HG02623 (cell line): ENCODE measurements around the gene IL21R.
"Not testable (repeated sequence)": the region's sequence is repeated elsewhere in the genome, so short reads cannot be mapped to it uniquely, and the experiment has no call there.

Experiments used
- ATAC-seq: cut with Tn5 transposase; IDR thresholded peaks from one replicate; pipeline ENCODE4 v1.9.1; 2021; ENCODE audit warnings: moderate library complexity; ENCODE audit not compliant: unreplicated experiment

Gene IL21R

DNA sequence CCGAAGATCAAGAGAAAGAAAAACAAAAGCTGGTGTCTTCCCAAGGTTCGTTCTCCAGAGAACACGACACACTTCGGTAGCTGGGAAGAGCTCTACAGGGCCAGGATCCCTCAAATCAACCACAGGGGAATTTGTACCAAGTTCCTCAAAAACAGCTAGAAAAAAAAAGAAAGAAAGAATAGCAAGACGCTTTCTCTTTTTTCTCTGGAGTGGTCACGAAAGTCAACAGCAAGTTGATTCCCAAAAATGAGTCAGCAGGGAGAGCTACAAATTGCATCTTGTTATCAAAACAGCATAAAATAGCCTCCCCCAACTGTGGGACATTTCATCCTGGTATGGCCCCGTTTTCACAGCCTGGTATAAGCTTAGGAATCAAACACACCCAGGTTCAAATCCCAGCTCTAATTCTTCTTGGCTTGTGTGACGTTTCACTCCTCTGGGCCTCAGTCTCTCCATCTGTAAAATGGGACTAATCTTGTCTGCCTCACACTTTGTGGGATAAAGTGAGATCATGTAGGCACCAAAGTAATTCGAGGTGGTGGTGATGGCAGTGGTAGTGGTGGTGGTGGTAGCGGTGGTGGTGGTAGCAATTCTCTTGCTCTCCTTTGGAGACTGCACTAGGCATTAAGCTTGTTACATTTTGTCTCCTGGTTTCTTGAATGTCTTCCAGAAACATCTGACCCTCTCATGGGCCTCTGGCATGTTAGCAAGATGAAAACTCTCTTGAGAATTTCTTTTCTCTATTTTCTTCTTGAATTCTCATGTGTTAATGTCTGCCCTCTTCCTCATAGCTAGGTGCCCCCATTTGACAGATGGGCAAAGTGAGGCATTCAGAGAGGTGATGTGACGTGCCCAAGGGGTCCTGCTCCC lies 988 bp upstream of the IL21R start:
- ATAC-seq, result no peak

- ATAC-seq, result no peak
These were observed 592 bp downstream of the IL21R start for GRCh38 chr16:27402569-27402963.

GRCh38 chr16:27402964-27403600 lies 1.1 kb downstream of the IL21R start:
- no peak for ATAC-seq

GRCh38 chr16:27403601-27403992 lies 1.6 kb downstream of the IL21R start:
- ATAC-seq, result no peak

GRCh38 chr16:27404163-27404823 lies 2.3 kb downstream of the IL21R start:
- ATAC-seq, result no peak

DNA sequence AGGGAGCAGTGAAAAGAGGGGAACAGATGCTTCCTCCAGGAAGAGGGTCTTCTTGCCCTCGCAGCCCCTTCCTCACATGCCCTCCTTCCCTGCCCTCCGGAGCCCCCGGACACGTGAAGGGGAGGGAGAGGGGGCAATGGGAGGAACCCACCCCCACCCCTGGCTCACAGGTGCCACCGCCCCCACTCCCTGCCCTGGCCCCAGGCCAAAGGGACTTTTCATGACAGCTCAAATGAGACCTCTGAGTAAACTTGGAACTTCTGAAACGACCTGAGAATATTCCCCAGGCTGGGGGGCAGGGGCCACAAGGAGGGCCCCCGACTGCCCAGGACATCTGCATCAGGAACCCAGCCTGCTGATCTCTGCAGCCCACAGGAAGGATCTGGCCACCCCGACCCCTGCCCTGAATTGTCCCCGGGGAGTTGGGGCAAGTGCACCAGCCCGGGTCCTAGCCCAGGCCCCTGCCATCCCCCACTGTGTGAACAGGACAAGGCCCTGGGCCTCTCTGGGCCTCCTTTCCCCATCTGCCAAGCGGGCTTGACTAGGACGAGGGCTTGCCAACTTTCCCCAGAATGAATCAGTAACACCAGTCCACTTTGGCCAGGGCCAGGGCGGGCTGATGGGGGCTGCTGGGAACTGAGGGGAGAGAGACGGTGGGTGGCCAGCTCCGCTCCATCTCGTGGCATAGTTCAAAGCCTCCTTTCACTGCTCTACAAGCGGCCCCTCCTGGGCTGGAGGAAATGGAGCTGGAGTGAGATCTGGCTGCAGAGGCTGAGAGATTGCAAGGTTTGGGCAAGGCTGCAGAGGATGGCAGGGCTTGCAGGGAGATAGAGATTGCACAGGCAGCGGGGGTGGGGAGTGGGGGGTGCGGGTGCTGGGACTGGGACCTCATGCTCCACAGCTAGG lies 3.8 kb downstream of the IL21R start:
- ATAC-seq, result no peak

GRCh38 chr16:27406511-27407128 lies 4.6 kb downstream of the IL21R start:
- no peak for ATAC-seq

DNA sequence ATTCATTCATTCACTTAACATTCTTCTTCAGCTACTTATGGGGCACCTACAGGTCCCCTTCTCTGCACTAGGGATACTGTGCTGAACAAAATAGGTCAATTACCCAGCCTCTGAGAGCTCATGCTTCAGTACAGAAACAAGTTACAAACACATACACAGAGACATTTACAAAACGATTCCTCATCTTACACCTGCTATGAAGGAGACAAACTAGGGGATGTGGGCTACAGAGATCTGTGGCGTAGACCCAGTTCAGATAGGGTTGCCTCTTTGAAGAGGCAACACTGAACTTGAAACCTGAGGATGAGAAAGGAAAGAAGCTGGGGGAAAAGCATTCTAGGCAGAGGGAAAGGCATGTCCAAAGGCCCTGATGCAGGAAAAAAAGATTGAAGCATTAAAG lies 5.2 kb downstream of the IL21R start:
- ATAC-seq, result no peak

DNA sequence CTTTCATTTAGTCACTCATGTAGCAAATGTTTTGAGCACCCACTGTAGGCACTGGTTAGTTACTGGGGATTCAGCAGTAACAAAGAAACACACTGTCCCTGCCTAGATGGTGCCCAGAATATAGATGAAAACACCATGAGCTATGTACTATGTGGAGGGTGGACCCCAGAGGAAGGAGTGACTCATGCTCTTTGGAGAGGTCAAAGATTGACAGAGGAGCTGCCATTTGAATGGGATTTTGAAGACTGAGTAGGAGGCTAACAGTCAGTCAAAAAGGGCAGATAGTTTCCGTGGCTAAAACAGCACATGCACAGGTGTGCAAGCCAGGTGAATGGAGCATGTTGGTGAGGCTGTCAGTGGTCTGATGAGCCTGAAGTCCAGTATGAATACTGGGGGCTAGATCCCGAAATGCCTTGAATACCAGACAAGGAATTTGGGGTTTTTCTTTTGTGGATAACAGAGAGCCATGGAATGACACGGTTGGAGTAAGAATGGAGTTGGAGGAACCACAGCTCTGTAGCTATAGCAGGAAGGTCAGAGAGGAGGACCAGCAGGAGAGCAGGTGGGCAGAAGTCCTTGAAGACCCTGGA lies 6.1 kb downstream of the IL21R start:
- ATAC-seq, result peak; percentile 43

DNA sequence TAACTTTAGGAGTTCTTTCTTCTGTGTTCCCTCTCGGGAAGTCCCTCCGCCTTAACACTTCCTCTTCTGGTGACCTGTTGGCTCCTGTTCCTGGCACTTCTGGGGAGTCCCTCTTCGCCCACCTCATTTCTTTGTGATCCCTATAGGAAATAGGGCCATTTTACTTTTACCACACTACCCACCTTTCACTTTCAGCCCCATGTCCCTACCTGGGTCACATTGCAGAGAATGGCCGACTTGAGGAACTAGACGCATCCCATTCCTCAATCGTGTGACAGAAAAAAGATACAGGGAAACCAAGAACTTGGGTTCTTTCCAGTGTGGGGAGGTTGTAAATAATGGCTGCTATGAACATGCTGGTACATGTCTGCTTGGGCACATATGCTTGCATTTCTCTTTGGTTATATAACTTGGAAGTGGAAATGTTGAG lies 6.6 kb downstream of the IL21R start:
- ATAC-seq, result no peak

- ATAC-seq, result not testable (repeated sequence)
These were observed 8.0 kb downstream of the IL21R start for GRCh38 chr16:27409958-27410357.

DNA sequence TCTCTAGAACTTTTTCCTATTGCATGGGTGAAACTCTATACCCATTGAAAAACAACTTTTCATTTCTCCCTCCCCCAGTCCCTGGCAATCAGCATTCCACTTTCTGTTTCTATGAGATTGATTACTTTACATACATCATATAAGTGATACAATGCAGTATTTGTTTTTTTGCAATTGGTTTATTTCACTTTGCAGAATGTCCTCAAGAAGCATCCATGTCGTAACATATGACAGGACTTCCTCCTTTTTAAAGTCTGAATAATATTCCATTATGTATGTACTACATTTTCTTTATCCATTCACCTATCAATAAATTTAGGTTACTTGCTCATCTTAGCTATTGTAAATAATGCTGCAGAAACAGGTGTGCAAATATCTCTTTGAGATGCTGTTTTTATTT lies 8.8 kb downstream of the IL21R start:
- ATAC-seq, result no peak

DNA sequence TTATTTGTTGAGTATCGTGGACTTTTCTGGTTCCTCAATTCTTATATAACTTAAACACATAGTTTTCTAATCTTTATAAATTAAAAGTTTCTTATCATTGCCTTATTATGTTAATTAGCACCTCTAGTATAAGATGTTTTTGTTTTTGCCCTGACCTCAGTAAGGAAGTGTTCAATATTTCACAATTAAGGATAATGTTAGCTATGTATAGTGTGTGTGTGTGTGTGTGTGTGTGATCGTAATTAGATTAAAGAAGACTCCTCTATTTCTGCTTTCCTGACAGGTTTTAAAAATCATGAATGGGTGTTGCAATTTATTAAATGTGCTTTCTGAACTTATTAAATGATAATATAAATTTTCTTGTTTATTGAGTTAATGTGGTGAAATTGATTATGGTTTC lies 12.0 kb downstream of the IL21R start:
- ATAC-seq, result no peak

DNA sequence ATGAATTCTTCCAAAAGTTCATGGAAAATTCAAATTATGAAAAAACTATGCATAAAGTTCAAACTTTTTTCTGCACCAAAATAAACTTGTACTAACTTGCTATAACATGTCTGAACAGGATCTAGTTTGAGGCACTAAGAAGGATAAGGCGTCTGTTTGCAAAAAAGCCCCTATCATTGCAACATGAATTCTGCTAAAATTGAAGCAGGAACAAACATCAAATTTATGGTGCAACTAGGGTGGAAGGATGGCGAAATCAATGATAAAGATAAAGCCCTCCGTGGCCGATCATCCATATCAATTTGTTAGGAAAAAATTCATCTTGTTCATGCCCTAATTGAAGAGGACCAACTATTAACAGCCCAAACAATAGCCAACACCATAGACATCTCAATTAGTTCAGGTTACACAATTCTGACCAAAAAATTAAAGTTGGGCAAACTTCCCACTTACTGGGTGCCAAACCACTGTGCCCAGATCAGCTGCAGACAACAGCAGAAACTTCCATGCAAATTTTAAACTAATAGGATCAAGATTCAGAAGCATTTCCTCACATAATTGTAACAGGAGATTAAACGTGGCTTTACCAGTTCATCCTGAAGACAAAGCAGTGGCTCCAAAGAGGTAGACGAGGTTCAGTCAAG lies 12.9 kb downstream of the IL21R start:
- no peak for ATAC-seq

- no peak for ATAC-seq
These were observed 15.2 kb downstream of the IL21R start for GRCh38 chr16:27417047-27417671.

DNA sequence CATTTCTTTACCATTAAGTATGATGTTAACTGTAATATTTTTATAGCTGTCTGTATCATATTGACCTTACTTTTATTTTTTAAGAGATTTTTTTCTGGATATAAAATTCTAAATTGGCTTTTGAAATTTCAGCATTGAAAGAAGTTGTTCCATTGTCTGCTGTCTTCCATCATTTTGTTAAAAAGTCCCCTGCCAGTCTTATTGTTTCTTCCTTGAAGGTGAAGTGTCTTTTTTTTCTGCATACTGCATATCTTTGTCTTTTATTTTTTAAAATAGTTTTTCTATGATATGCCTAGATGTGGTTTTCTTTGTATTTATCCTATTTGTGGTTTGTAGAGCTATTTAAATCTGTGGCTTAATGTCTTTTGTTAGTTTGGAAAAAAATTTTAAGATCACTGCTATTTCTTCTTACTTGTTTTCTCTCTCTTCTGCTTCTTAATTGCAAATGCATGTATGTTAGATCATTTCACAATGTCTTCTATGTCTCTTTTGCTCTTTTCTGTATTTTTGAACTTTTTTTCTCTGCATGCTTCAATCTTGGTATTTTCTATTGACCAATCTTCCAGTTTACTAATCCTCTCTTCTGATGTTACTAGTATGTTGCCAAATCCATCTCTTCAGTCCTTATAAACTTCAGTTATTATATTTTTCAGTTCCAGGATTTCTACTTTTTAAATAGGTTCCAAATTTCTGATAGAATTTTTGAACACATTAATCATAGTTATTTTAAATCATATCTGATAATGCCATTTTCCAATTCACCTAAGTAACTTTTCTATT lies 20.2 kb downstream of the IL21R start:
- no peak for ATAC-seq

DNA sequence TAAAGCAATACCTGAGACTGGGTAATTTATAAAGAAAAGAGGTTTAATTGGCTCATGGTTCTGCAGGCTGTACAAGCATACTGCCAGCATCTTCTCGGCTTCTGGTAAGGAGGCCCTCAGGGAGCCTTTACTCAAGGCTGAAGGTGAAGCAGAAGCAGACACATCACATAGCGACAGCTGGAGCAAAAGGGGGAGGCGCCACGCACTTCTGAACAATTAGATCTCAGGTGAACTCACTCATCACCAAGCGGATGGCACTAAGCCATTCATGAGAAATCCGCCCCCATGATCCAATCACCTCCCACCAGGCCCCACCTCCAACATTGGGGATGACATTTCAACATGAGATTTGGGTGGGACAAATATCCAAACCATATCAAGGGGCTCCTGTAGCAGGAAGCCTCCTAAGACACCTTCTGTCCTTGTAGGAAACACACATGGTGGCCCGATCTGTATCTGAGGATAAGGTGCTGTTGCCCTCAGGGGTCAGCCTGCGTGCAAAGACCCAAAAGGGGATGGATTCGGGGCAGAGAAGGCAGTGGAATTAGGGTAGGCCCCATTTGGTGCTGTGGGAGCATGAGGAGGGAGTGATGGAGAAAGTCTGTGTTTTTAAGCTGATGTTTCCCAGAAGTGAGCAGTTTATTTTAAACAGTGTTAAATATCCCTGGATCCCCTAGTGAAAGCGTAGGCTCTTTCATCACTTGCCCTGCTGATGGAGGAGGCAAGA lies 23.0 kb downstream of the IL21R start:
- ATAC-seq, result no peak

DNA sequence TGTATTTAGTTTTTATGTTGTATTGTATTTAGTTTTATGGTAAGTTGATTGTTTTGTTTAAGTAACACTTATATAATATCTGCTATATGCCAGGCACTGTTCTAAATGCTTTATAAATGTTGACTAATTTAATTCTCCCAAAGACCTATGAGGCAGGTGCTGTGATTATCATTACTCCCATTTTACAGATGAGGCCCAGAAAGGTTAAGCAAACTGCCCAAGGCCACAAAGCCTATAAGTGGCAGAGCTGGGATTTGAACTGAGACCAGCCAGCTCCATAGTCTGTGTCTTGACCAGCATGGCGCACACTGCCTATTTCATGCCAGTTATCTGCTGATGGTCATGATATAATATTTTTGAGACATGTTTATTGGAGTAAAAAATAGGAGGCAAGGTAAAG lies 24.0 kb downstream of the IL21R start:
- no peak for ATAC-seq
